Germinal center (tissue), 1 donor: ENCODE results near the gene PPFIA1.

Source experiments
- DNase-seq: peaks from one replicate; pipeline ENCODE4 v3.0.0; 2012; ENCODE audit warnings: mixed read lengths, low spot score

Gene PPFIA1

GRCh38 chr11:70415642-70416395 lies 145.3 kb downstream of the PPFIA1 start:
- DNase-seq: no peak

- no peak for DNase-seq
These were observed 146.4 kb downstream of the PPFIA1 start for GRCh38 chr11:70416881-70417280.

- DNase-seq: no peak
These were observed 147.6 kb downstream of the PPFIA1 start for GRCh38 chr11:70418130-70418529.

- no peak for DNase-seq
These were observed 149.0 kb downstream of the PPFIA1 start for GRCh38 chr11:70419307-70420007.

- DNase-seq: no peak
These were observed 149.5 kb downstream of the PPFIA1 start for GRCh38 chr11:70420008-70420464.

- DNase-seq: no peak
These were observed 150.0 kb downstream of the PPFIA1 start for GRCh38 chr11:70420496-70420895.

- DNase-seq: no peak
These were observed 150.6 kb downstream of the PPFIA1 start for GRCh38 chr11:70421123-70421522.

- no peak for DNase-seq
These were observed 152.4 kb downstream of the PPFIA1 start for GRCh38 chr11:70422692-70423522.

GRCh38 chr11:70423523-70424505 lies 153.3 kb downstream of the PPFIA1 start:
- DNase-seq: no peak

- DNase-seq: no peak
These were observed 154.4 kb downstream of the PPFIA1 start for GRCh38 chr11:70424765-70425344.

- no peak for DNase-seq
These were observed 156.9 kb downstream of the PPFIA1 start for GRCh38 chr11:70427436-70427835.

GRCh38 chr11:70428701-70429427 lies 158.4 kb downstream of the PPFIA1 start:
- DNase-seq: no peak

- DNase-seq: no peak
These were observed 158.9 kb downstream of the PPFIA1 start for GRCh38 chr11:70429428-70429705.

GRCh38 chr11:70429724-70430521 lies 159.4 kb downstream of the PPFIA1 start:
- DNase-seq: no peak

- DNase-seq: no peak
These were observed 160.4 kb downstream of the PPFIA1 start for GRCh38 chr11:70430671-70431574.

- DNase-seq: no peak
These were observed 161.1 kb downstream of the PPFIA1 start for GRCh38 chr11:70431611-70432010.

GRCh38 chr11:70432065-70432464 lies 161.6 kb downstream of the PPFIA1 start:
- DNase-seq: no peak

- no peak for DNase-seq
These were observed 162.1 kb downstream of the PPFIA1 start for GRCh38 chr11:70432580-70432979.

GRCh38 chr11:70433038-70433437 lies 162.5 kb downstream of the PPFIA1 start:
- DNase-seq: no peak
